ENCODE data around the gene PPIF.

Gene PPIF

GRCh38 chr10:79375321-79376077 lies 28.2 kb downstream of the PPIF start:
- DNase-seq (ENCODE audit: low spot score): no peak

DNA sequence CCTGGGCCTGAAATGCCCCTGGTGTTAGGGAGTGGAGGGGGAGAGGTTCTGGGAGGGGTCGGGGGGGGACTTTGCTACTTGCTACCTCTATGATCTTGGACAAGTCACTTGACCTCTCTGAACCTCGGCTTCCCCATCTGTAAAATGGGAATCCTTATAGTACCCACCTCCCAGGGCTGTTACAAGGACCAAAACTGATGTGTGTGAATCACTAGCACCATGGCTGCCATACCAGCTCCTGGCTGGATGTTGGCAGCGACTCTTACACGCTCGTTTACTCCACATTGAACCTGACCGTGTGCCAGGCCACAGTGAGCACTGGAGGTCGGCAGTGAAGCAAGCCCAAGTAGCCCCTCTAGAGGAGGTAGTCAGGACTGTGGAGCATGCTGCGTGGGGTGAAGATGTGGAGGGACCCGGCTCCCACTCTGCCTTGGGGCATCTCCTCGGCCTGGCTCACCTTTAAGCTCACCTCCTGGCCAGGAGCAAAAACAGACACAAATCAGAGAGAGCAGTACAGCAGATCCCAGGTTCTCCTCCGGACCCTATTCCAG lies 28.9 kb downstream of the PPIF start:
- no peak for DNase-seq (ENCODE audit: low spot score)

GRCh38 chr10:79376751-79377556 lies 29.7 kb downstream of the PPIF start:
- DNase-seq (ENCODE audit: low spot score): no peak

- DNase-seq (ENCODE audit: low spot score): no peak
Measured at GRCh38 chr10:79377557-79378382, 30.5 kb downstream of the PPIF start.

DNA sequence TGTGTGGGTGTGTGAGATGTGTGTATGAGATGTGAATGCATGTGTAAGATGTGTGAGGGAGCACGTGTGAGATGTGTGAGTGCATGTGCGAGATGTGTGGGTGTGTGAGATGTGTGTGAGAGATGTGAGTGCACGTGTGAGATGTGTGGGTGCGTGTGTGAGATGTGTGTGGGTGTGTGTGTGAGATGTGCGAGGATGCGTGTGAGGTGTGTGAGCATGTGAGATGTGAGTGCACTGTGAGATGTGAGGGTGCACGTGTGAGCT lies 31.0 kb downstream of the PPIF start:
- no peak for DNase-seq (ENCODE audit: low spot score)

GRCh38 chr10:79378647-79379511 lies 31.6 kb downstream of the PPIF start:
- no peak for DNase-seq (ENCODE audit: low spot score)

DNA sequence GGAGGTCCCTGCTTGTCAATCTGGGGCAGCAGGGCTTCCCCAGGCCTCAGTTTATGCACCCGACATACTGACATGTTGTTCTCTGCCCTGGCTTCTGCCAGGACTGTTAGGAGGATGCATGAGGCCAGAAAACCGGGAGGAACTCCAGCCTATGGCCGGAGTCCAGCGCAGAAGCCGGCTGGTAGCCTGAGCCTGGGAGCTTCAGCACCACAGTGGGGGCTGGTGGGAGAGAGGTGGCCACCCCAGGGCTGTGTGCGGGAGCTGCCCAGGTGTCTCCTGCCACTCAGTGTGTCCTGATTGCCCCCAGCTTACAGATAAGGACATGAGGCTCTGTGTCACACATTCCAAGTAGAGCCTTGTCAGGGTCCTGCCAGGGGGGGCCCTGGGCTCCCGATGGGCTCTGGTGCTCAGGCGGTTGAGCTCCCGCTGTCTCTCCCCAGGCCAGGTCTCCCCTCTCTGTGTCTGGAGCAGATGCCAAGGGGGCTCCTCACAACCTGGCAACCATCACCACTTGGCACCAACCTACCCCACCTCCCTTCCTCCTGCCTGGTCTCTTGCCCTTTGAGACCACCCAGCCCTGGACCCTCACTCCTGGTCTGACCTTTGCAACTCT lies 32.3 kb downstream of the PPIF start:
- DNase-seq (ENCODE audit: low spot score): no peak

DNA sequence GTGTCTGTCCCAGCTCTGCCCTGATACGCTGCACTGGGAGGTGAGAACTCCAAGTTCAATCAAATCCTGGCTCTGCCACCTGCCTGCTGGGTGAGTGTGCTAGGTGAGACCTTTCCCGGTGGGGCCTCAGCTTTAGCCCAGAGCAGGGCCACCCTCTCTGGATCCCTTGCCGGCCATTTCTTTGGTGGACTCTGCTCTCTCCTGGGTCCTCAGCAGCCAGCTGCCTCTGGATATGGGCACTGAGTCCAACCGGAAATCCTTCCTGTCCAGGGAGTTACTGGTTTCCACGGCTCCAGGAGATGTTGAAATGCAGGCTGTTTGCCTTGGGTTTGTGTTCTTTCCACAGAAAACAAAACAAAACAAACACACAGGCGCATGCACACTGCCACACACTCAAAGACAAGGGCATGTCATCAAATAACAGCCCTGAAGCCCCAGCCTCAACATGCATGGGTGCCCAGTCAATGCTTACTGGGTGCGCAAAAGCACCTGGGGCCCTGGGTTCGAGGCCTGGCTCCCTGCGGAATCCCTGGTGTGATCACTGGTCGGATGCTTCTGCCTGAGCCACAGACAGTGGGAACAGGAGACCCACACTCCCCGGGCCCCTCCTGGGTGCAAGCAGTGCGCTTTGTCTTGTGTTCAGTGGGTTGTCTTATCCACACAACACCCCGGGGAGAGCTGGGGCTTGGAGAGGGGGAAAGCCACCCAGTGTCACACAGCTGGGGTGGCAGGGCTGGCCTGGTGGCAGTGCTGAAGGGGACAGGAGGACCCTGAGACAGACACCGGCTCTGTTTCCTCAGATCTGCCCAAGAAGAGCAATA lies 33.1 kb downstream of the PPIF start:
- DNase-seq (ENCODE audit: low spot score): no peak

- no peak for DNase-seq (ENCODE audit: low spot score)
Measured at GRCh38 chr10:79380946-79381721, 33.9 kb downstream of the PPIF start.

GRCh38 chr10:79381804-79382221 lies 34.5 kb downstream of the PPIF start:
- no peak for DNase-seq (ENCODE audit: low spot score)

GRCh38 chr10:79382491-79382941 lies 35.2 kb downstream of the PPIF start:
- no peak for DNase-seq (ENCODE audit: low spot score)

DNA sequence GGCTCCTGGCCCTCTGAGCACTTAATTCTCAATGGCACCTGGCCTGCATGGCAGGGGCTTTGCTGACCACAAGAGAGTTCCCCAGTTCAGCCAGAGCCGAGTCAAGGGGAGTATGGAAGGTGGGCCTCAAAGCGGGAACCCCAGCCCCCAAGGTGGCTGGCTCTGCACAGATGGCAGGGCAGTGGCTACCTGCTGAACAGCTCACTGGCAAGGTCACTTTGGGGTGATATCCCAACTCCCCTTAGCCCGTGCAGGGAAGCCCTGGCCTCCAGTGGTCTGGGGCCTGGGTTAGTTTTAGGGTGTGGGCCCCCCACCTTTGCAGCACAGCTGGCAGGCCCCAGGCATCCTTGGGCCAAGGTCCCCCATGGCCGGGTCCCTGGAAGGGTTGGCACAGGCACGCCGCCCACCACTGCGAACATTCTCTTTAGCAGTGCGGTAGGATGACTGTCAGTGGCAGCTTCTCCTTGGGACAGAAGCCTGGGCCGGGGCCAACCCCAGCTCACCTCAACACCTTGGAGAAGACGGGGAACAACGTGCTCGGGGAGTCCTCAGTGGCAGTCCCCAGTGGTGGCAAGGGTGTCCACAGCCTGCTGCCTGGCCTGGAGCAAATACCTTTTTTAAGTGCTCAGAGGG lies 36.8 kb downstream of the PPIF start:
- DNase-seq (ENCODE audit: low spot score): no peak

DNA sequence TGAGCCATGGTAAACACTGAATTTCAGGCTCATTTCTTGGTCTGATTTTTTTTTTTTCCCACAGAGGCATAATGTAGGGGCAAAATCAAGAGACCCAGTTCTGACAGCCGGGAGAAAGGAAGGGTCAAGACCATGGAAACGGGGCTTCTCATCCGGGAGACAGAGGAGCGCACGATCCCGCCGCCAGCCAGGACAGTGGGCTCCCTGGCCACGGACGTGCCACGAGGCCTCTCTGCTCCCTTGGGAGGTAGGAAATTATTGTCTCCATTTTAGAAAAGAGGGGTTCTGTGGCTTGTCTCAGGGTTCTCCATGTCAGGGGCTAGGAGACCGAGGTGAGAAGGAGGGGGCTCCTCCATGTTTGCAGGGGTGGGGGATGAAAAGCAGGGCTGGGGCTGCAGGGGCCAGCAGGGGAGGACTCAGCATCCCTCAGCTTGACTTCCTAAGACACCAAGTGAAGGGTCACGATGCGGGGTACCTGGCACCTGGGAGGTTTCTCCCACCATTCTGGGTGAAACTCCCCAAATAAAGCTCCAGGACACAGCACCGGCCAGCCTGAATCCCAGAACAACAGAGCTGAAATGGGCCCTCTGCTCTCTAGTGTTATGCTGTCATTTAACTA lies 37.6 kb downstream of the PPIF start:
- no peak for DNase-seq (ENCODE audit: low spot score)

DNA sequence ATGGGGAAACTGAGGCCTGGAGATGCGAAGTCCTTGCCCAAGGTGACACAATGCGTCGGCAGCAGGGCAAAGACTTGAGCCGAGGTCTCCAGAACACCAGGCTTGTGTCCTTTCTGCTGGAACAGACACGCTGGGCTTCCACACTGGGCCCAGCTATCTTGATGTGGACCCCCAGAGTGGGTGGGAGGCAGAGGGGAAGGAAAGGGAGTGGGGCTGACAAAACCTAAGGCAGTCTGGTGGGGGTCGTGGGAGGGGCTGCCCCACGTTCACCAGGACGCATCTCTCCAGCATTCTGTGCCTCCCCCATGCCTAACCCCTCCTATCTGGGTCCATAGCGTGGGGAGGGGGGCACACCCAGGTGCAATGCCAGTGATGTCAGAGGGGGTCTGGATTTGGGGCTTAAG lies 38.1 kb downstream of the PPIF start:
- no peak for DNase-seq (ENCODE audit: low spot score)

- no peak for DNase-seq (ENCODE audit: low spot score)
Measured at GRCh38 chr10:79385804-79386531, 38.7 kb downstream of the PPIF start.

GRCh38 chr10:79386637-79387465 lies 39.6 kb downstream of the PPIF start:
- DNase-seq (ENCODE audit: low spot score): no peak

- no peak for DNase-seq (ENCODE audit: low spot score)
Measured at GRCh38 chr10:79387466-79387973, 40.3 kb downstream of the PPIF start.
